Measurements from ENCODE around the gene ACTR1A.

DNA sequence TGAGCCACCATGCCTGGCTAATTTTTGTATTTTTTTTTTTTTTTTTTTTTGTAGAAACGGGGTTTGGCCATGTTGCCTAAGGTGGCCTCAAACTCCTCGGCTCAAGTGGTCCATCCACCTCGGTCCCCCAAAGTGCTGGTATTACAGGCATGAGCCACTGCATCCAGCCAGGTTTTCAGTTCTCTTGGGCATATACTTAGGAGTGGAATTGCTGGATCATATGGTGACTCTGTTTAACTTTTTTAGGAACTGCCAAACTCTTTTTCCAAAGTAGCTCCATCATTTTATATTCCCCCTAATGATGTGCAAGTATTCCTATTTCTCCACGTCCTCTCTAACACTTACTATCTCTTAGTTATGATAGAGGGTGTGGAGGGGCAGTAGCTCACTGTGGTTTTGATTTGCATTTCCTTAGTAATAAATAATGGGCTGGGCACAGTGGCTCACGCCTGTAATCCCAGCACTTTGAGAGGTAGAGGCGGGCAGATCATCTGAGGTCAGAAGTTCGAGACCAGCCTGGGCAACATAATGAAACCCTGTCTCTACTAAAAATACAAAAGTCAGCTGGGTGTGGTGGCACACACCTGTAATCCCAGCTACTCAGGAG is 42.9 kb upstream of the ACTR1A start:
- TF ChIP-seq, protein P1, sequence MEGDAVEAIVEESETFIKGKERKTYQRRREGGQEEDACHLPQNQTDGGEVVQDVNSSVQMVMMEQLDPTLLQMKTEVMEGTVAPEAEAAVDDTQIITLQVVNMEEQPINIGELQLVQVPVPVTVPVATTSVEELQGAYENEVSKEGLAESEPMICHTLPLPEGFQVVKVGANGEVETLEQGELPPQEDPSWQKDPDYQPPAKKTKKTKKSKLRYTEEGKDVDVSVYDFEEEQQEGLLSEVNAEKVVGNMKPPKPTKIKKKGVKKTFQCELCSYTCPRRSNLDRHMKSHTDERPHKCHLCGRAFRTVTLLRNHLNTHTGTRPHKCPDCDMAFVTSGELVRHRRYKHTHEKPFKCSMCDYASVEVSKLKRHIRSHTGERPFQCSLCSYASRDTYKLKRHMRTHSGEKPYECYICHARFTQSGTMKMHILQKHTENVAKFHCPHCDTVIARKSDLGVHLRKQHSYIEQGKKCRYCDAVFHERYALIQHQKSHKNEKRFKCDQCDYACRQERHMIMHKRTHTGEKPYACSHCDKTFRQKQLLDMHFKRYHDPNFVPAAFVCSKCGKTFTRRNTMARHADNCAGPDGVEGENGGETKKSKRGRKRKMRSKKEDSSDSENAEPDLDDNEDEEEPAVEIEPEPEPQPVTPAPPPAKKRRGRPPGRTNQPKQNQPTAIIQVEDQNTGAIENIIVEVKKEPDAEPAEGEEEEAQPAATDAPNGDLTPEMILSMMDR (conservative IDR thresholded peaks at IDR 0.05; ENCODE audit: low read length) = no peak
- TF ChIP-seq EZH2phosphoT487 (IDR thresholded peaks at IDR 0.05; ENCODE audit: borderline replicate concordance, low read depth, low read length) = no peak
